Measurements from ENCODE around the gene ATP6V1F. TPM values are rescaled to one million over a fixed set of nuclear protein-coding genes. Genes with fewer than 3 reads are reported as not detected.

The ATP6V1F gene
- total and polyA plus RNA-seq, 4 donors = 83.7 to 270 (median 103) TPM

DNA sequence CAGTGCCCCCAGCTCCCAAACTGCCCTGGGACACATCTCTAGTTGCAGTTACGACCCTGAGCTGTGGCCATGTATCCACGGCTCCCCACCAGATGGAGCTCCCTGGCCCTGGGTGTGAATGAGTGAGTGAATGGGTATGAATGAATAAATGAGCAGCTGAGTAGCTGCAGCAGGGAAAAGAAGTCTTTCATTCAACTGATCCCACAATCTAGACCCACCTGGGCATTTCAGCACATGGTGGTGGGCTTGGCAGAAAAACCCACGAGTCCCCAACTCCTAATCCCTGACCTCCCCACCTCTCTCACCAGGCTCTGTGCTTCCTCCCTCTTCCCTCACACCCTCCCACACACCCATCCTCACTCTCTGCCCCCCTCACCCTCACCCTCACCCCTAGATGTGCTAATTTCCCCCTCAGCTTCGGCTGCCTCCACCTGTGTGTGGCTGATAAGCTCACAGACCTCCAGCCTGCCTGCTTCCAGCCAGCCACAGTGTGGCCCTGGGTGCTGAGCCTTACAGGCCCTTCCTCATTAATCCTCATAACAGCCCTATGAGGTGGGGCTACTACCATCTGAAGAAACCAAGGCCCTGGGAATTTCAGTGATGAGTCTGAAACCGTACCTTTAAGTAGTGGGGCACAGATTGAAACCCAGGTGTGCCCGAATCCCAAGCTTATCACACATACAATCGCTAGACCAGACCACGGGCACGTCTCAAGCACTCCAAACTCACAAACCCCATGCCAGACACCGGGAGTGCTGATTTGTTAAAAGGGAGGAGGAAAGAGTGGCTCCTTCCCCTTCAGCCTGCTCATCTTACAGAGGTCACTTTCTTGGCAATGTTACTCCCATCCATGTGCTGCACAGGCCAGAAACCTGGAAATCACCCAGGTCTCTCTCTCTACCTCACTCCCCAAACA, 2.2 kb upstream of the ATP6V1F start:
- peaks cover 0 to 5% of the 10 kb centered on the region in 2 donors for H3K36me3 ChIP-seq (ENCODE audit: control insufficient read depth in 1 of 2, insufficient read depth in 2 of 2, low read length in 1 of 2)
- no peak overlapping the region for H3K4me3 ChIP-seq (ENCODE audit: low read length in 2 of 2)
- intact Hi-C loops (cut with DNase I) = loop anchor here in 1 of 2 donors (10.0 kb wide), 1 partner anchor 126 kb away; the partner anchor contains the start of gene CALU
- DNase-seq (no peak), ATAC-seq (ENCODE audit: low FRiP score) (no peak)
- 48 to 57% methylated on average over 10 of the region's 10 CpGs for WGBS, 2 donors
- no peaks in the 10 kb centered on the region for H3K9me3 ChIP-seq (ENCODE audit: control insufficient read depth, low read length)
- no peaks in the 10 kb centered on the region for H3K27me3 ChIP-seq (ENCODE audit: control insufficient read depth in 1 of 2, insufficient read depth in 2 of 2, low read length in 1 of 2)
- H3K4me1 ChIP-seq (ENCODE audit: control insufficient read depth in 1 of 2, insufficient read depth in 2 of 2, low read length in 2 of 2) = no peaks in the 10 kb centered on the region
- H3K27ac ChIP-seq (ENCODE audit: low read depth in 1 of 2, low read length in 2 of 2) = no peak overlapping the region

DNA sequence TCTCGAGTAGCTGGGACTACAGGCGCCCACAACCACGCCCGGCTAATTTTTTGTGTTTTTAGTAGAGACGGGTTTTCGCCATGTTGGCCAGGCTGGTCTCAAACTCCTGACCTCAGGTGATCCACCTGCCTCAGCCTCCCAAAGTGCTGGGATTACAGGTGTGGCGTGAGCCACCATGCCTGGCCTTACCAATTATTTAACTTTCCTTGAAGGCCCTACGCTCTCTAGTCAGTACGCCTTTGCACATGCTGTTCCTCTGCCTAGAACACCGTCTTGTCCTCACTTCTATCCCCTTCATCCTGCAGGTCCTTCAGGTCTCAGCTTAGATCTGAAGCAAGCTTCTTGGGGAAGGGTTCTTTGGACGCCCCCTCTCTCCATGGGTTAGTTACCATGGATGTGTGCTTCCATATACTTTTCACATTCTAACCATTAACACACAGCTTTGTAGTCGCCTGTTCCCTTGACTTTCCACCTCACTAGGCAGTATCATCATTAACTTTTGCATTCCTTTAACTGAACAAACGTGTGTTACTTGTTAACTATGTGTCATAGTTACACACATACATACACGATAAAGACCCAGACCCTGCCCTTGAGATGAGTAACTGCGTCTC, 592 bp upstream of the ATP6V1F start:
- no peaks in the 10 kb centered on the region for H3K36me3 ChIP-seq (ENCODE audit: control insufficient read depth in 1 of 2, insufficient read depth in 2 of 2, low read length in 1 of 2)
- H3K4me1 ChIP-seq (ENCODE audit: control insufficient read depth in 1 of 2, insufficient read depth in 2 of 2, low read length in 2 of 2) = no peaks in the 10 kb centered on the region
- intact Hi-C loops (cut with DNase I) = loop anchor here in 1 of 2 donors (2.0 to 10.0 kb wide), 2 partner anchors 71 to 127 kb away; partner anchors contain the start of genes CALU and CCDC136
- H3K9me3 ChIP-seq (ENCODE audit: control insufficient read depth, low read length) = no peaks in the 10 kb centered on the region
- no peak overlapping the region for H3K27ac ChIP-seq (ENCODE audit: low read depth in 1 of 2, low read length in 2 of 2)
- ATAC-seq (ENCODE audit: low FRiP score) (no peak), DNase-seq (no peak)
- no peak overlapping the region for H3K4me3 ChIP-seq (ENCODE audit: low read length in 2 of 2)
- no peaks in the 10 kb centered on the region for H3K27me3 ChIP-seq (ENCODE audit: control insufficient read depth in 1 of 2, insufficient read depth in 2 of 2, low read length in 1 of 2)
- WGBS, 2 donors = 72 to 73% methylated on average over 15 of the region's 15 CpGs

DNA sequence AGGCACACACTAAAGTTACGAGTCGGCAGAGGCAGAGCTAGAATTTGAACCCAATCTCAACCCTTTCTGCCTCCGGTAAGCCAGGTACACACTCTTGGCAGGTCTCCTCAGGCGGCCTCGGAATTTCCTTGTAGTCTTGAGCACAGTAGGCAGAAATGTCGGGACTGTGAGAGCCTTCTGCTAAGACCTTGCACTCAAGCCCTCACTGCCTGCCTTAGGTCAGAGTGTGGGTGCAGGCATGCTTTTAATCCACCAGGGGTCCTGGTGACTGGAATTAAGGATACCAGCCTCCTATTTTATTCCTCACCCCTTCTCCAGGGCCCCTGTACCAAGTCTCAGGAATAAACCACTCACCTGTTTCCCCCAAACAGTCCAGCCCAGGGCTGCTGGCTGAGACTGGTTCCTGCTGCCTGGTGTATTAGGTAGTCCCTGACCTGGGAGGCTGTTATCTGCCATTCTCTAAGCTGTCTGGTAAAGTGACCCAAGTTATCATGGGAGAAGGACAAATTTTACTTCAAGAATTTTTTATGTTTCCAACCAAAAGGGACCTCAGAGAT, 855 bp downstream of the ATP6V1F start:
- DNase-seq (no peak), ATAC-seq (ENCODE audit: low FRiP score) (no peak)
- H3K27me3 ChIP-seq (ENCODE audit: control insufficient read depth in 1 of 2, insufficient read depth in 2 of 2, low read length in 1 of 2) = no peaks in the 10 kb centered on the region
- H3K27ac ChIP-seq (ENCODE audit: low read depth in 1 of 2, low read length in 2 of 2) = no peak overlapping the region
- peak overlapping the region; percentile 27 to 71 for H3K4me3 ChIP-seq (ENCODE audit: low read length in 2 of 2)
- intact Hi-C loops (cut with DNase I) = loop anchor here in 1 of 2 donors (2.0 to 10.0 kb wide), 2 partner anchors 73 to 129 kb away; partner anchors contain the start of genes CALU and CCDC136
- WGBS, 2 donors = 0% methylated on average over 6 of the region's 6 CpGs
- no peaks in the 10 kb centered on the region for H3K36me3 ChIP-seq (ENCODE audit: control insufficient read depth in 1 of 2, insufficient read depth in 2 of 2, low read length in 1 of 2)
- no peaks in the 10 kb centered on the region for H3K9me3 ChIP-seq (ENCODE audit: control insufficient read depth, low read length)
- no peaks in the 10 kb centered on the region for H3K4me1 ChIP-seq (ENCODE audit: control insufficient read depth in 1 of 2, insufficient read depth in 2 of 2, low read length in 2 of 2)

DNA sequence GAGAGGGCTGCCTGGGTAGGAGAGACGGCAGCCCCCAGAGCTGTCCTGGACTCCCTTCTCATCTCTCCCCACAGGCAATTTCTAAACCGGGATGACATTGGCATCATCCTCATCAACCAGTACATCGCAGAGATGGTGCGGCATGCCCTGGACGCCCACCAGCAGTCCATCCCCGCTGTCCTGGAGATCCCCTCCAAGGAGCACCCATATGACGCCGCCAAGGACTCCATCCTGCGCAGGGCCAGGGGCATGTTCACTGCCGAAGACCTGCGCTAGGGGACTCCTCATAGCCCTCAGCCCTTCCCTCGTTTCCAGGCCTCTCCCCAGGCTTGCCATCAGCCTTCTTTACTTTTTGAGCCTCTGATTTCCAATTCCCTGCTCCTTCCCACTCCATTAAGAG, 2.6 kb downstream of the ATP6V1F start:
- ATAC-seq (ENCODE audit: low FRiP score) = no peak
- no peak overlapping the region for H3K4me3 ChIP-seq (ENCODE audit: low read length in 2 of 2)
- no peaks in the 10 kb centered on the region for H3K4me1 ChIP-seq (ENCODE audit: control insufficient read depth in 1 of 2, insufficient read depth in 2 of 2, low read length in 2 of 2)
- no peaks in the 10 kb centered on the region for H3K9me3 ChIP-seq (ENCODE audit: control insufficient read depth, low read length)
- WGBS, 2 donors = 96% methylated on average over 12 of the region's 12 CpGs
- H3K27me3 ChIP-seq (ENCODE audit: control insufficient read depth in 1 of 2, insufficient read depth in 2 of 2, low read length in 1 of 2) = no peaks in the 10 kb centered on the region
- no peak for DNase-seq
- H3K27ac ChIP-seq (ENCODE audit: low read depth in 1 of 2, low read length in 2 of 2) = no peak overlapping the region
- intact Hi-C loops (cut with DNase I) = loop anchor here in 1 of 2 donors (10.0 kb wide), 1 partner anchor 131 kb away; the partner anchor contains the start of gene CALU
- H3K36me3 ChIP-seq (ENCODE audit: control insufficient read depth in 1 of 2, insufficient read depth in 2 of 2, low read length in 1 of 2) = no peaks in the 10 kb centered on the region

DNA sequence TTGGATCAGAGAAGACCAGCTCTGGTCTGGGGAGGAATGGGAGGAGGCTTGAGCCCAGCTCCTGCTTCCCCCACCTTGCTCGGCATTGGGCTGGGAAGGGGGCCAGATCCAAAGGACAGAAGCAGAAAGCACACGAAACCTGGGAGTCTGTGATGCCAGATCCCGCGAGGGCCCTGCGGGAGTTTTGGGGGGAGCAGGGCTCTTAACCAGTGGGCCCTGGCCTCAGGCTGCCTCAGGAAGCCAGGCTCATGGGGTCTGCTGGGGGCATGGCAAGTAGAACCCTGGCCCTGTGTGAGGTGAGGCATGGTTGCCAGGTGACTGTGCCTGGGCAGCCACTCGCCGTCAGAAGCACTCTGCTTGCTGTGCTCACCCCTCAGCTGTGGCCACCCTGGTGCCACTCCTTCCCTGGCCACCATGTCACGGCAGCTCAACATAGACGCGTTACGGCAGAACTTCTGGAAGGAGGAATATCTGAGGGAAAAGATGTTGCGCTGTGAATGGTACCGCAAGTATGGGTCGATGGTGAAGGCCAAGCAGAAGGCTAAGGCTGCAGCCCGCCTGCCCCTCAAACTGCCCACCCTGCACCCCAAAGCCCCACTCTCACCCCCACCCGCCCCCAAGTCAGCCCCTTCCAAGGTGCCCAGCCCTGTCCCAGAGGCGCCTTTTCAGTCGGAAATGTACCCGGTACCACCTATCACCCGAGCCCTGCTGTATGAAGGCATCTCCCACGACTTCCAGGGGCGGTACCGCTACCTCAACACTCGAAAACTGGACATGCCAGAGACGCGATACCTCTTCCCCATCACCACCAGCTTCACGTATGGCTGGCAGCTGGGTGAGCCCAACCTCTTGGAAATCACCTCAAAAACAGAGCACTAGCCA, 3.6 kb downstream of the ATP6V1F start:
- intact Hi-C loops (cut with DNase I) = loop anchor here in 1 of 2 donors (10.0 kb wide), 1 partner anchor 131 kb away; the partner anchor contains the start of gene CALU

DNA sequence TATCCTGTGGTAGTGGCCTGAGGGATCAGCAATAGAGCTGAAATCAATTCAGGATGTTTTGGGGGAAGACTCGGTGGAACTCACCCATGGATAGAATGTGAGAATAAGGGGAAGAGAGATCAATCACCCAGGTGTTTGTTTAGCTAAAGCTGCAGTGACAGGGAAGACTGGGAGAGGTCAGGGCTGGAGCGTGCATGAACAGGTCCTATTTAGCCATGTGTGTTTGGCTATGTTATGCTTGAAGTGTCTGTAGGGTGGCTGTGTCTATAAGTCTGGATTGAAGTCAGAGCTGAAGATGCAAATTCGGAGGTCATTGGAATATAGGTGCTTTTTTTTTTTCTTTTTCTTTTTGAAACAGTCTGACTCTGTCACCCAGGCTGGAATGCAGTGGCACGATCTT, 4.6 kb downstream of the ATP6V1F start:
- WGBS, 2 donors = 89 to 94% methylated on average over 4 of the region's 4 CpGs
- ATAC-seq (ENCODE audit: low FRiP score) (no peak), DNase-seq (no peak)
- H3K4me3 ChIP-seq (ENCODE audit: low read length in 2 of 2) = no peak overlapping the region
- no peaks in the 10 kb centered on the region for H3K9me3 ChIP-seq (ENCODE audit: control insufficient read depth, low read length)
- H3K36me3 ChIP-seq (ENCODE audit: control insufficient read depth in 1 of 2, insufficient read depth in 2 of 2, low read length in 1 of 2) = no peaks in the 10 kb centered on the region
- no peaks in the 10 kb centered on the region for H3K27me3 ChIP-seq (ENCODE audit: control insufficient read depth in 1 of 2, insufficient read depth in 2 of 2, low read length in 1 of 2)
- no peak overlapping the region for H3K27ac ChIP-seq (ENCODE audit: low read depth in 1 of 2, low read length in 2 of 2)
- H3K4me1 ChIP-seq (ENCODE audit: control insufficient read depth in 1 of 2, insufficient read depth in 2 of 2, low read length in 2 of 2) = no peaks in the 10 kb centered on the region
- intact Hi-C loops (cut with DNase I) = loop anchor here in 1 of 2 donors (10.0 kb wide), 1 partner anchor 132 kb away; the partner anchor contains the start of gene CALU

More for the DNA sequence above, 3.6 kb downstream of the ATP6V1F start:
- Histone ChIP-seq H3K9me3 (ENCODE audit: control insufficient read depth, low read length) (no peaks in the 10 kb centered on the region), H3K27me3 (ENCODE audit: control insufficient read depth in 1 of 2, insufficient read depth in 2 of 2, low read length in 1 of 2) (no peaks in the 10 kb centered on the region), H3K36me3 (ENCODE audit: control insufficient read depth in 1 of 2, insufficient read depth in 2 of 2, low read length in 1 of 2) (no peaks in the 10 kb centered on the region), H3K4me3 (ENCODE audit: low read length in 2 of 2) (no peak overlapping the region), H3K4me1 (ENCODE audit: control insufficient read depth in 1 of 2, insufficient read depth in 2 of 2, low read length in 2 of 2) (no peaks in the 10 kb centered on the region), H3K27ac (ENCODE audit: low read depth in 1 of 2, low read length in 2 of 2) (no peak overlapping the region)
- WGBS, 2 donors = 93% methylated on average over 27 of the region's 27 CpGs
- ATAC-seq (ENCODE audit: low FRiP score) (no peak), DNase-seq (peak in 1 of 2 donors; percentile 38)

DNA sequence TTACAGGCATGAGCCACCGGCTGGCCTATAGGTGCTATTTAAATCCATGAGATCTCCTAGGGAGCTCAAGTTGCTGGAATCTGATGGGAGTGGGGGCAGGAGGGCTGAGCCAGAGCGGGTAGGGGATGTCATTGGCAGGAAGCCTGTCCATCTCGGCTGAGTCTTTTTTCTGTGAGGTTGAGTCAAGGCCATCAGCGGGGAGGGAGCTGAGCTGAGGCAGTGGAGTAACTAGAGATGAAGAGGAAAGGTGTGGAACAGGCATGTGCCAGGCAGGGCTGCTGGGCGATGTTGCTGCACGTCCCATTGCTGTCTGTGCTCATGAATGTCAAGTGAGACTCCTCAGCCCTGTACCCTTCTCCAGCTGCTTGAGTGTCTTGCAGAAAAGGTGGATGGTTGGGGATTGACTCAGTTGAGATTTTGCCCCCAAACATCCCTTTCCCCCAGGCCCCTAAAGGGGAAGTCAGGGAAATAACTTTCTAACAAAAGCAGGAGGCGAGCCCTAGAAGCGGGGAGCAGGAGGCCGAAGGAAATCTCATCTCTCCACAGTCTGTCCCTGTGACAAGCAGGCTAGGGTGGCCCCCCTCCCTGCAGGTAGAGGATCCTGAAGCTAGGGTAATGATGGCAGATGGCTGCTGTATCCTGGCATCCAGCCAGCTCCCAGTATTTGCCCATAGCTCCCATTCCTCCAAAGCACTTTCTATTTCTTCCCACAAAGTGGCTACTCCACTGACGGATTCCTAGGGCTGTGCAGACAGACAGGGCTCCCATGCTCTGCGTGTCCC, 5.4 kb downstream of the ATP6V1F start:
- ATAC-seq (ENCODE audit: low FRiP score) = no peak
- Histone ChIP-seq H3K4me3 (ENCODE audit: low read length in 2 of 2) (no peak overlapping the region), H3K9me3 (ENCODE audit: control insufficient read depth, low read length) (no peaks in the 10 kb centered on the region), H3K27me3 (ENCODE audit: control insufficient read depth in 1 of 2, insufficient read depth in 2 of 2, low read length in 1 of 2) (no peaks in the 10 kb centered on the region), H3K36me3 (ENCODE audit: control insufficient read depth in 1 of 2, insufficient read depth in 2 of 2, low read length in 1 of 2) (no peaks in the 10 kb centered on the region), H3K4me1 (ENCODE audit: control insufficient read depth in 1 of 2, insufficient read depth in 2 of 2, low read length in 2 of 2) (no peaks in the 10 kb centered on the region), H3K27ac (ENCODE audit: low read depth in 1 of 2, low read length in 2 of 2) (no peak overlapping the region)
- intact Hi-C loops (cut with DNase I) = loop anchor here in 1 of 2 donors (10.0 kb wide), 1 partner anchor 133 kb away; the partner anchor contains the start of gene CALU
- WGBS, 2 donors = 85% methylated on average over 11 of the region's 11 CpGs
- DNase-seq = no peak

Measured in aorta (tissue), 5 donors.